Measurements from ENCODE around the gene ZDHHC15. TPM values are rescaled to one million over a fixed set of nuclear protein-coding genes. Genes with fewer than 3 reads are reported as not detected.
A peak's percentile ranks its signal among the peaks of the same experiment; 100 is the strongest.
"Not testable (repeated sequence)": the region's sequence is repeated elsewhere in the genome, so short reads cannot be mapped to it uniquely, and the experiment has no call there.

The ZDHHC15 gene
- 5.1 and 6.3 TPM in 2 replicates for total RNA-seq (ENCODE audit: low replicate concordance)

- peak within 1 kb of the TSS; percentile 85 for H2AFZ ChIP-seq (replicated peaks)
These were observed at the start of gene ZDHHC15 for GRCh38 chrX:75522565-75523431. Gene ZDHHC15 (minus strand): TSS chrX:75523037. CDS start chrX:75523024, 13 bp downstream.

GRCh38 chrX:75560544-75560943, 37.7 kb upstream of the ZDHHC15 start:
- peaks cover 20% of the 10 kb centered on the region for H3K9me3 Mint-ChIP-seq
- H3K4me1 Mint-ChIP-seq; H3K27me3 ChIP-seq; H3K4me1 ChIP-seq; H3K36me3 ChIP-seq; H2AFZ ChIP-seq (replicated peaks); H3F3A ChIP-seq (ENCODE audit: low read depth); H3K4me3 Mint-ChIP-seq; H4K20me1 ChIP-seq (ENCODE audit: low read depth); H3K36me3 Mint-ChIP-seq; H3K27ac Mint-ChIP-seq; H3K9me3 ChIP-seq (ENCODE audit: low read depth); H3K4me2 ChIP-seq; H3K27me3 Mint-ChIP-seq (ENCODE audit: insufficient read depth, low read depth); H3K4me3 ChIP-seq; DNase-seq (ENCODE audit: low spot score); H3K27ac ChIP-seq; H3K9ac ChIP-seq; H3K79me2 ChIP-seq (ENCODE audit: low read depth): not testable (repeated sequence)

More at GRCh38 chrX:75522565-75523431, at the start of gene ZDHHC15:
- Histone ChIP-seq H3K4me1 (no peaks in the 10 kb centered on the region), H3K27me3 (no peaks in the 10 kb centered on the region), H3K36me3 (no peaks in the 10 kb centered on the region), H3K27ac (no peak within 1 kb of the TSS), H3K79me2 (ENCODE audit: low read depth) (peaks cover 33% of the 10 kb centered on the region), H4K20me1 (ENCODE audit: low read depth) (no peaks in the 10 kb centered on the region), H3K9ac (no peak within 1 kb of the TSS), H3K4me3 (peak within 1 kb of the TSS; percentile 67), H3K4me2 (peak within 1 kb of the TSS; percentile 85), H3F3A (ENCODE audit: low read depth) (no peaks in the 10 kb centered on the region), H3K9me3 (ENCODE audit: low read depth) (no peaks in the 10 kb centered on the region)
- Mint-ChIP-seq H3K9me3 (peaks cover 3% of the 10 kb centered on the region), H3K27me3 (ENCODE audit: insufficient read depth, low read depth) (no peaks in the 10 kb centered on the region), H3K36me3 (no peaks in the 10 kb centered on the region), H3K4me1 (peaks cover 6% of the 10 kb centered on the region), H3K27ac (peak within 1 kb of the TSS; percentile 97), H3K4me3 (peak within 1 kb of the TSS; percentile 91)
- peak; percentile 65 for DNase-seq (ENCODE audit: low spot score)
- TF ChIP-seq CTCF (IDR thresholded peaks at IDR 0.05) (no peak), EZH2phosphoT487 (IDR thresholded peaks at IDR 0.05) (no peak), EZH2 (IDR thresholded peaks at IDR 0.05) (no peak)

GRCh38 chrX:75547783-75548182, 24.9 kb upstream of the ZDHHC15 start:
- H3K4me3 Mint-ChIP-seq, result no peak overlapping the region
- no peaks in the 10 kb centered on the region for H3K36me3 Mint-ChIP-seq
- H3K36me3 ChIP-seq, result no peaks in the 10 kb centered on the region
- H3K27me3 ChIP-seq, result no peaks in the 10 kb centered on the region
- no peak overlapping the region for H3K4me2 ChIP-seq
- H3K4me3 ChIP-seq, result no peak overlapping the region
- no peaks in the 10 kb centered on the region for H3K9me3 Mint-ChIP-seq
- no peak for DNase-seq (ENCODE audit: low spot score)
- no peaks in the 10 kb centered on the region for H3K9me3 ChIP-seq (ENCODE audit: low read depth)
- no peak overlapping the region for H3K27ac ChIP-seq
- H3K27ac Mint-ChIP-seq, result no peak overlapping the region
- no peaks in the 10 kb centered on the region for H3K27me3 Mint-ChIP-seq (ENCODE audit: insufficient read depth, low read depth)
- no peak overlapping the region for H3K9ac ChIP-seq
- no peak for TF ChIP-seq EZH2 (IDR thresholded peaks at IDR 0.05)
- TF ChIP-seq CTCF (IDR thresholded peaks at IDR 0.05), result no peak
- no peak for TF ChIP-seq EZH2phosphoT487 (IDR thresholded peaks at IDR 0.05)
- H3K4me1 ChIP-seq, result no peaks in the 10 kb centered on the region
- H2AFZ ChIP-seq (replicated peaks), result no peak overlapping the region
- H3K4me1 Mint-ChIP-seq, result no peaks in the 10 kb centered on the region
- H3K79me2 ChIP-seq (ENCODE audit: low read depth), result no peaks in the 10 kb centered on the region
- H4K20me1 ChIP-seq (ENCODE audit: low read depth), result no peaks in the 10 kb centered on the region
- H3F3A ChIP-seq (ENCODE audit: low read depth), result no peaks in the 10 kb centered on the region
